CD4-positive, alpha-beta memory T cell (primary cell): ENCODE results near the gene CD27. TPM values are rescaled to one million over a fixed set of nuclear protein-coding genes. Genes with fewer than 3 reads are reported as not detected.

Experiments
- CTCF ChIA-PET: fragments of 350-600 bp; sonication (Branson Sonifier 250); formaldehyde crosslinking; loops from one replicate; lab custom pipeline; 2021; ENCODE audit warnings: inconsistent platforms; ENCODE audit not compliant: partially characterized antibody; lab: Charles Lee
- POLR2A ChIA-PET: fragments of 350-600 bp; sonication (Branson Sonifier 250); formaldehyde crosslinking; loops from one replicate; lab custom pipeline; 2021; ENCODE audit not compliant: partially characterized antibody; lab: Charles Lee
- DNase-seq, 5 donors: peaks; one replicate each; pipeline versions ENCODE4 v3.0.0 to v3.0.0-alpha.2; 2020 to 2022; ENCODE audit warnings: mixed read lengths in 1 of 5
- H3K27ac ChIP-seq: one replicate; pipeline ENCODE4 v1.7.0; 2013; ENCODE audit warnings: low read depth, low read length
- H3K27me3 ChIP-seq: 2 replicates; pipeline ENCODE4 v1.7.0; 2013; ENCODE audit warnings: mild to moderate bottlenecking, low read length, moderate library complexity; ENCODE audit not compliant: insufficient read depth
- H3K36me3 ChIP-seq: 2 replicates; pipeline ENCODE4 v1.7.0; 2013; ENCODE audit warnings: mild to moderate bottlenecking, low read length, moderate library complexity; ENCODE audit not compliant: insufficient read depth
- H3K4me1 ChIP-seq: 2 replicates; pipeline ENCODE4 v1.7.0; 2013; ENCODE audit warnings: mild to moderate bottlenecking, low read length, moderate library complexity; ENCODE audit not compliant: insufficient read depth
- H3K4me3 ChIP-seq, 2 donors: one replicate each; pipeline ENCODE4 v1.7.0; 2013; ENCODE audit warnings: low read length in 2 of 2, mild to moderate bottlenecking in 1 of 2
- H3K9me3 ChIP-seq, 2 donors: one replicate each; pipeline ENCODE4 v1.7.0; 2013; ENCODE audit warnings: low read length in 2 of 2, control low read depth in 1 of 2; ENCODE audit not compliant: control insufficient read depth in 1 of 2
- H3K27ac Mint-ChIP-seq, 7 donors: one replicate each; pipeline ENCODE4 v1.8.0; 2020 to 2021; ENCODE audit warnings: mixed read lengths in 7 of 7, mild to moderate bottlenecking in 6 of 7, inconsistent platforms in 3 of 7, moderate library complexity in 3 of 7
- H3K27me3 Mint-ChIP-seq, 2 donors: one replicate each; pipeline ENCODE4 v1.8.0; 2020 to 2021; ENCODE audit warnings: mixed read lengths in 2 of 2
- H3K36me3 Mint-ChIP-seq, 2 donors: one replicate each; pipeline ENCODE4 v1.8.0; 2020 to 2021; ENCODE audit warnings: mixed read lengths in 2 of 2, inconsistent platforms in 1 of 2, mild to moderate bottlenecking in 1 of 2
- H3K4me1 Mint-ChIP-seq, 4 donors: one replicate each; pipeline ENCODE4 v1.8.0; 2020 to 2021; ENCODE audit warnings: mixed read lengths in 4 of 4, mild to moderate bottlenecking in 1 of 4
- H3K4me3 Mint-ChIP-seq, 8 donors: one replicate each; pipeline ENCODE4 v1.8.0; 2020 to 2021; ENCODE audit warnings: mixed read lengths in 8 of 8, mild to moderate bottlenecking in 7 of 8, moderate library complexity in 6 of 8, inconsistent platforms in 3 of 8
- H3K9me3 Mint-ChIP-seq, 8 donors: one replicate each; pipeline ENCODE4 v1.8.0; 2020 to 2021; ENCODE audit warnings: mixed read lengths in 8 of 8, mild to moderate bottlenecking in 5 of 8, inconsistent platforms in 3 of 8, moderate library complexity in 1 of 8
- intact Hi-C: fragments of 100-400 bp; cut with micrococcal nuclease; formaldehyde crosslinking; loops from one replicate; pipeline ENCODE4 v1.15.1; 2023
- polyA plus RNA-seq, 2 donors: library from polyadenylated mRNA; unstranded; fragments of 300-500 nt; fragmentation: Illumina TruSeq; gene quantifications; one replicate each; pipeline ENCODE4 v1.2.3, GENCODE V29; 2021
- total RNA-seq, 2 experiments: library from RNA; stranded (reverse); gene quantifications; one replicate each; pipeline ENCODE4 v1.2.3, GENCODE V29; 2021

Gene CD27
- total and polyA plus RNA-seq, 4 experiments from 2014 or later: 117 to 402 (median 233) TPM

DNA sequence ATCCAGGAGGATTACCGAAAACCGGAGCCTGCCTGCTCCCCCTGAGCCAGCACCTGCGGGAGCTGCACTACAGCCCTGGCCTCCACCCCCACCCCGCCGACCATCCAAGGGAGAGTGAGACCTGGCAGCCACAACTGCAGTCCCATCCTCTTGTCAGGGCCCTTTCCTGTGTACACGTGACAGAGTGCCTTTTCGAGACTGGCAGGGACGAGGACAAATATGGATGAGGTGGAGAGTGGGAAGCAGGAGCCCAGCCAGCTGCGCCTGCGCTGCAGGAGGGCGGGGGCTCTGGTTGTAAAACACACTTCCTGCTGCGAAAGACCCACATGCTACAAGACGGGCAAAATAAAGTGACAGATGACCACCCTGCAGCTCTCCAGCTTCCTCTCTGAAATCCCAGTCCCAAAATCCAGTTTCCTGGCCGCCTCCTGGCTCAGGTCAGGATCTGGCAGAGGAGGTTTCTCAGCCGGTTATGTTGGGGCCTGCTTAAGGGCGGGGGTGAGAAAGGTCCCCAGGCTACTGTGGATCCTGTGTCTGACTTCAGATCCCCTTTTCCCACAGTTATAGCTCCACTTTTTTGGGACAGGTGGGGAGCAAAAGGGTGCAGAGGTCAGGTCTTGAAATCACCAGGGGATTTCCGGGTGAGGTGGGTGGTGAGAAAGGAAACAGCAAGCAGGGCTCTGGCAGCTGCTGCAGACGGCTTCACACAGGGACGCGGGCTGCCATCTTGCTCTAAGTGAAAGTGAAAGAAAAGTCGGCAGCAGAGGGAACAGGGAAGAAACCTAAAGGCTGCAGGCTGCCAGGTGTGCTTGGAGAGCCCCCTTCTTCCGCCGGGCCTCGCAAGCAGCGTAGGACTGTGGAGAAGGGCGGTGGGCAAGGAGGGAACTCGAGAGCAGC, 6.8 kb downstream of the CD27 start, which contains the start of gene TAPBPL:
Gene TAPBPL, plus strand, starts transcription at position 695 of the 897 bp plus-strand sequence. CDS start 207 bp downstream, outside the sequence.
- peaks cover 45 to 79% (median 64%) of the 10 kb centered on the region in 4 donors for H3K4me1 Mint-ChIP-seq
- H3K27me3 Mint-ChIP-seq: no peaks in the 10 kb centered on the region
- intact Hi-C loops: loop anchor here (1.0 kb wide), 2 partner anchors 7 to 10 kb away; partner anchors contain the start of gene CD27
- Histone ChIP-seq H3K9me3 (no peaks in the 10 kb centered on the region), H3K36me3 (peaks cover 22% of the 10 kb centered on the region), H3K27ac (peak within 1 kb of the TSS; percentile 99), H3K27me3 (no peaks in the 10 kb centered on the region), H3K4me1 (peaks cover 68% of the 10 kb centered on the region), H3K4me3 (peak within 1 kb of the TSS; percentile 80)
- H3K36me3 Mint-ChIP-seq: peaks cover 50 to 74% of the 10 kb centered on the region in 2 donors
- ChIA-PET POLR2A (interaction anchor here (0.6 to 18.0 kb wide), 23 partner anchors 9 to 400 kb away, joined by 3 to 728 read pairs (median 10); partner anchors contain the start of genes CDCA3, COPS7A, GAPDH and MRPL51), CTCF (interaction anchor here (0.9 to 15.4 kb wide), 8 partner anchors 11 to 115 kb away, joined by 3 to 247 read pairs (median 8); partner anchors contain the start of gene VAMP1)
- DNase-seq: peak; percentile 85 to 94 (median 86)
- H3K27ac Mint-ChIP-seq: peak within 1 kb of the TSS; percentile 95 to 99 (median 99)
- peak within 1 kb of the TSS; percentile 96 to 100 (median 98) for H3K4me3 Mint-ChIP-seq
- no peaks in the 10 kb centered on the region for H3K9me3 Mint-ChIP-seq

DNA sequence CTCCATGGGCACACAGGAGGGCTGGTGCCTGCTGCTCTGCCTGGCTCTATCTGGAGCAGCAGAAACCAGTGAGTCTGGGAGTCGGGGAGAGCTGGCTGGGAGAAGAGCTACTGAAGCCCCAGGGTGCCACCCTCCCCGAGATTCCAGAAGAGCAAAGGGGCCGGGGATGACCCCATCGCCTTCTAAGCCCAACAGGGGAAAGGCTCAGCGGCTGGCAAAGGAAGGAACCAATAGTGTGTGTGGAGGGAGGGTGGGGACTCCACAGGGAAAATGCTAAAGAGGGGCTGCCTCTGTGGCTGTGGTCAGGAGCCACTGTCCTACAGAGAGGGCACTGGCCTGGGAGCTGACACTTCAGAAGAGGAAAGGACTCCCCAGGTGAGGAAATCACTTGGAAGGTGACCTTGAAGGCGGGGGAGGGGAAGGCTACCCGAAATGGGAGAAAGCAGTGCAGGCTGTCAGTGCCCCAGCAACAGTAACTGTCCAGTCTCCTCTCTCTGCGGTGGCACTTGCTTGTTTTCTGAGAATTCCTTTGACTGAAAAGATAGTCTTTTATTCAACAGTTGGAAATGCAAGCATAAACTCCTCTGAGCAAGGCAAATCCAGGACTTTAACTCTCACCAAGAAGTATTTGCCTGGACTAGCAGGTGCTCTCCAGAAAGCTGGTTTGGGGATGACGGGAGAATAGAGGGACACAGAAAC, 7.6 kb downstream of the CD27 start:
- Mint-ChIP-seq H3K36me3 (peaks cover 51 to 74% of the 10 kb centered on the region in 2 donors), H3K9me3 (no peaks in the 10 kb centered on the region), H3K27me3 (no peaks in the 10 kb centered on the region), H3K4me1 (peaks cover 43 to 77% (median 64%) of the 10 kb centered on the region in 4 donors), H3K4me3 (peak overlapping the region; percentile 96 to 100 (median 98)), H3K27ac (peak overlapping the region; percentile 95 to 99 (median 99))
- peaks cover 68% of the 10 kb centered on the region for H3K4me1 ChIP-seq
- H3K36me3 ChIP-seq: peaks cover 29% of the 10 kb centered on the region
- peak overlapping the region; percentile 99 for H3K27ac ChIP-seq
- no peaks in the 10 kb centered on the region for H3K27me3 ChIP-seq
- no peaks in the 10 kb centered on the region for H3K9me3 ChIP-seq
- H3K4me3 ChIP-seq: peak overlapping the region; percentile 80
- intact Hi-C loops: loop anchor here (1.0 kb wide), 2 partner anchors 8 to 9 kb away; partner anchors contain the start of gene CD27
- ChIA-PET CTCF (interaction anchor here (1.4 to 15.4 kb wide), 7 partner anchors 10 to 116 kb away, joined by 4 to 247 read pairs (median 11); partner anchors contain the start of gene VAMP1), POLR2A (interaction anchor here (1.0 to 18.0 kb wide), 19 partner anchors 9 to 399 kb away, joined by 3 to 728 read pairs (median 13); partner anchors contain the start of genes CDCA3, COPS7A, GAPDH and MRPL51)
- DNase-seq: peak in 1 of 5 donors; percentile 53

DNA sequence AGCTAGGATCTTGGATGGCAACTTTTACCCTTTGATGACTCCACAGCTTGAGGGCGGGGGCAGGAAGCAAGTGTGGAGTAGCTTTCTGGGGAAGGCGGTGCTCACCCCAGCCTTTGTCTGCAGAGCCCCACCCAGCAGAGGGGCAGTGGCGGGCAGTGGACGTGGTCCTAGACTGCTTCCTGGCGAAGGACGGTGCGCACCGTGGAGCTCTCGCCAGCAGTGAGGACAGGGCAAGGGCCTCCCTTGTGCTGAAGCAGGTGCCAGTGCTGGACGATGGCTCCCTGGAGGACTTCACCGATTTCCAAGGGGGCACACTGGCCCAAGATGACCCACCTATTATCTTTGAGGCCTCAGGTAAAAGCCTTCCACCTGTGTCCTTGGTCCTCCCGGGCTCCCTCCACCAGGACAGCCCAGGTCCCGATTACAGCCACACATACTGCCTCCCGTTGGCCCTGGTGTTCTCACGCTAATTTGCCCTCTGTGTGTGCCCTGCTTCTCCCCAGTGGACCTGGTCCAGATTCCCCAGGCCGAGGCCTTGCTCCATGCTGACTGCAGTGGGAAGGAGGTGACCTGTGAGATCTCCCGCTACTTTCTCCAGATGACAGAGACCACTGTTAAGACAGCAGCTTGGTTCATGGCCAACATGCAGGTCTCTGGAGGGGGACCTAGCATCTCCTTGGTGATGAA, 8.3 kb downstream of the CD27 start:
- intact Hi-C loops: loop anchor here (1.0 kb wide), 2 partner anchors 8 to 9 kb away; partner anchors contain the start of gene CD27
- peaks cover 48 to 69% of the 10 kb centered on the region in 2 donors for H3K36me3 Mint-ChIP-seq
- H3K27me3 Mint-ChIP-seq: no peaks in the 10 kb centered on the region
- ChIA-PET POLR2A (interaction anchor here (1.5 to 18.0 kb wide), 12 partner anchors 8 to 117 kb away, joined by 5 to 728 read pairs (median 36); partner anchors contain the start of genes GAPDH, MRPL51 and VAMP1), CTCF (interaction anchor here (1.4 to 15.4 kb wide), 7 partner anchors 10 to 117 kb away, joined by 4 to 247 read pairs (median 11); partner anchors contain the start of gene VAMP1)
- Histone ChIP-seq H3K4me1 (peaks cover 66% of the 10 kb centered on the region), H3K36me3 (peaks cover 36% of the 10 kb centered on the region), H3K27me3 (no peaks in the 10 kb centered on the region), H3K9me3 (no peaks in the 10 kb centered on the region), H3K4me3 (peak overlapping the region; percentile 80), H3K27ac (peak overlapping the region; percentile 99)
- no peaks in the 10 kb centered on the region for H3K9me3 Mint-ChIP-seq
- H3K4me3 Mint-ChIP-seq: peak overlapping the region; percentile 96 to 100 (median 98)
- DNase-seq: no peak
- peak overlapping the region; percentile 95 to 99 (median 99) for H3K27ac Mint-ChIP-seq
- peaks cover 37 to 75% (median 59%) of the 10 kb centered on the region in 4 donors for H3K4me1 Mint-ChIP-seq

DNA sequence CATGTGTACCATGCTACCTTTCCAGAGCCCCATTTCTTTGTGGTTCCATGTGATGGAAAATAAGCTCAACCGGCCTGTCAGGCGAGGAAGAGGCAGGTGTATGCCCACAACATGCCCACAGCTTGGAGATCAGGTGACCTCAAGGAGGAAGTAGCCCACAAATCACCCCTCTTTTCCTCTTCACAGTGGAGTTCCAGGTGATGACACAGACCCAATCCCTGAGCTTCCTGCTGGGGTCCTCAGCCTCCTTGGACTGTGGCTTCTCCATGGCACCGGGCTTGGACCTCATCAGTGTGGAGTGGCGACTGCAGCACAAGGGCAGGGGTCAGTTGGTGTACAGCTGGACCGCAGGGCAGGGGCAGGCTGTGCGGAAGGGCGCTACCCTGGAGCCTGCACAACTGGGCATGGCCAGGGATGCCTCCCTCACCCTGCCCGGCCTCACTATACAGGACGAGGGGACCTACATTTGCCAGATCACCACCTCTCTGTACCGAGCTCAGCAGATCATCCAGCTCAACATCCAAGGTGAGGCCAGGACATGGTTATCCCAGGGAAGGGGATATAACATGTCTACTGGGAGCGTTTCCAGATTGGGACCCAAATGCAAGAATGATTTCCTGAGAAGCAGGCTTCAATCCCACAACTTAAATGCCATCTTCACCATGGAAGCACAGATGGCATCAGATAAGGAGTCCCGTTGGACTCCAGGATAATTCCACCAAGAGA, 12.6 kb downstream of the CD27 start:
- no peaks in the 10 kb centered on the region for H3K27me3 ChIP-seq
- Mint-ChIP-seq H3K4me1 (peaks cover 54 to 86% (median 72%) of the 10 kb centered on the region in 4 donors), H3K4me3 (no peak overlapping the region), H3K9me3 (no peaks in the 10 kb centered on the region), H3K27me3 (no peaks in the 10 kb centered on the region), H3K36me3 (peaks cover 54 to 73% of the 10 kb centered on the region in 2 donors), H3K27ac (peak overlapping the region; percentile 54 to 99 (median 76))
- ChIA-PET CTCF (interaction anchor here (0.8 to 10.5 kb wide), 6 partner anchors 8 to 82 kb away, joined by 3 to 134 read pairs (median 5); partner anchors contain the start of genes CD27 and VAMP1), POLR2A (interaction anchor here (0.5 to 10.7 kb wide), 10 partner anchors 8 to 232 kb away, joined by 3 to 728 read pairs (median 5); partner anchors contain the start of genes CD27, TAPBPL, VAMP1 and ZNF384)
- H3K27ac ChIP-seq: no peak overlapping the region
- DNase-seq: no peak
- no peak overlapping the region for H3K4me3 ChIP-seq
- H3K36me3 ChIP-seq: peaks cover 40% of the 10 kb centered on the region
- no peaks in the 10 kb centered on the region for H3K9me3 ChIP-seq
- intact Hi-C loops: no loop called here
- peaks cover 77% of the 10 kb centered on the region for H3K4me1 ChIP-seq

DNA sequence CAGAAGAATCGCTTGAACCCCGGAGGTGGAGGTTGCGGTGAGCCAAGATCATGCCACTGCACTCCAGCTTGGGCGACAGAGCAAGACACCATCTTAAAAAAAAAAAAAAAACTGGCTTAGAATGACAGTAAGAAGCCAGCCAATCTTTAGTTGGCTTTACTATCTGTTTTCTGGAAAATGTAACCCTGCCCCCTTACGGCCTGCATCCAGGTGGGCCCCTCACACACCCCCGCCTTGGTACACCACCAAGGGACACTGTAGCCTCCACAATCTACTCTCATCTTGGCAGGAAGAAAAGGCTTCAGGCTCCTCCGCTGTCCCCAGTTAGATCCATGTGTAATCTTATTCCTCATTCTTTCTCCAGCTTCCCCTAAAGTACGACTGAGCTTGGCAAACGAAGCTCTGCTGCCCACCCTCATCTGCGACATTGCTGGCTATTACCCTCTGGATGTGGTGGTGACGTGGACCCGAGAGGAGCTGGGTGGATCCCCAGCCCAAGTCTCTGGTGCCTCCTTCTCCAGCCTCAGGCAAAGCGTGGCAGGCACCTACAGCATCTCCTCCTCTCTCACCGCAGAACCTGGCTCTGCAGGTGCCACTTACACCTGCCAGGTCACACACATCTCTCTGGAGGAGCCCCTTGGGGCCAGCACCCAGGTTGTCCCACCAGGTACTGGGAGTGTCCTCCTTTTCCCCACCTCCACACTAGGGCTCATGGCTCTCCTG, 13.7 kb downstream of the CD27 start:
- Mint-ChIP-seq H3K9me3 (no peaks in the 10 kb centered on the region), H3K4me1 (peaks cover 59 to 87% (median 73%) of the 10 kb centered on the region in 4 donors), H3K27me3 (no peaks in the 10 kb centered on the region), H3K27ac (peak overlapping the region; percentile 81 to 93 (median 88)), H3K36me3 (peaks cover 50 to 71% of the 10 kb centered on the region in 2 donors), H3K4me3 (peak overlapping the region in 3 of 8 donors; percentile 36 to 51 (median 37))
- H3K27me3 ChIP-seq: no peaks in the 10 kb centered on the region
- H3K27ac ChIP-seq: peak overlapping the region; percentile 33
- peaks cover 40% of the 10 kb centered on the region for H3K36me3 ChIP-seq
- peaks cover 77% of the 10 kb centered on the region for H3K4me1 ChIP-seq
- no peak overlapping the region for H3K4me3 ChIP-seq
- DNase-seq: no peak
- ChIA-PET POLR2A (interaction anchor here (1.3 to 10.7 kb wide), 6 partner anchors 9 to 77 kb away, joined by 4 to 728 read pairs (median 138); partner anchors contain the start of genes CD27, GAPDH, MRPL51 and NCAPD2), CTCF (interaction anchor here (4.1 to 10.5 kb wide), 4 partner anchors 10 to 122 kb away, joined by 15 to 341 read pairs (median 190); partner anchors contain the start of genes CD27 and TAPBPL)
- intact Hi-C loops: no loop called here
- no peaks in the 10 kb centered on the region for H3K9me3 ChIP-seq
